CD4-positive, alpha-beta memory T cell (primary cell): ENCODE measurements around the gene THBS3. TPM values are rescaled to one million over a fixed set of nuclear protein-coding genes. Genes with fewer than 3 reads are reported as not detected.
"Not testable (repeated sequence)": the region's sequence is repeated elsewhere in the genome, so short reads cannot be mapped to it uniquely, and the experiment has no call there.

Experiments used
- CTCF ChIA-PET: fragments of 350-600 bp; sonication (Branson Sonifier 250); formaldehyde crosslinking; loops from one replicate; lab custom pipeline; 2021; ENCODE audit warnings: inconsistent platforms; ENCODE audit not compliant: partially characterized antibody; lab: Charles Lee
- POLR2A ChIA-PET: fragments of 350-600 bp; sonication (Branson Sonifier 250); formaldehyde crosslinking; loops from one replicate; lab custom pipeline; 2021; ENCODE audit not compliant: partially characterized antibody; lab: Charles Lee
- DNase-seq, 5 donors: peaks; one replicate each; pipeline versions ENCODE4 v3.0.0 to v3.0.0-alpha.2; 2020 to 2022; ENCODE audit warnings: mixed read lengths in 1 of 5
- H3K27ac ChIP-seq: one replicate; pipeline ENCODE4 v1.7.0; 2013; ENCODE audit warnings: low read depth, low read length
- H3K27me3 ChIP-seq: 2 replicates; pipeline ENCODE4 v1.7.0; 2013; ENCODE audit warnings: mild to moderate bottlenecking, low read length, moderate library complexity; ENCODE audit not compliant: insufficient read depth
- H3K36me3 ChIP-seq: 2 replicates; pipeline ENCODE4 v1.7.0; 2013; ENCODE audit warnings: mild to moderate bottlenecking, low read length, moderate library complexity; ENCODE audit not compliant: insufficient read depth
- H3K4me1 ChIP-seq: 2 replicates; pipeline ENCODE4 v1.7.0; 2013; ENCODE audit warnings: mild to moderate bottlenecking, low read length, moderate library complexity; ENCODE audit not compliant: insufficient read depth
- H3K4me3 ChIP-seq, 2 donors: one replicate each; pipeline ENCODE4 v1.7.0; 2013; ENCODE audit warnings: low read length in 2 of 2, mild to moderate bottlenecking in 1 of 2
- H3K9me3 ChIP-seq, 2 donors: one replicate each; pipeline ENCODE4 v1.7.0; 2013; ENCODE audit warnings: low read length in 2 of 2, control low read depth in 1 of 2; ENCODE audit not compliant: control insufficient read depth in 1 of 2
- H3K27ac Mint-ChIP-seq, 7 donors: one replicate each; pipeline ENCODE4 v1.8.0; 2020 to 2021; ENCODE audit warnings: mixed read lengths in 7 of 7, mild to moderate bottlenecking in 6 of 7, inconsistent platforms in 3 of 7, moderate library complexity in 3 of 7
- H3K27me3 Mint-ChIP-seq, 2 donors: one replicate each; pipeline ENCODE4 v1.8.0; 2020 to 2021; ENCODE audit warnings: mixed read lengths in 2 of 2
- H3K36me3 Mint-ChIP-seq, 2 donors: one replicate each; pipeline ENCODE4 v1.8.0; 2020 to 2021; ENCODE audit warnings: mixed read lengths in 2 of 2, inconsistent platforms in 1 of 2, mild to moderate bottlenecking in 1 of 2
- H3K4me1 Mint-ChIP-seq, 4 donors: one replicate each; pipeline ENCODE4 v1.8.0; 2020 to 2021; ENCODE audit warnings: mixed read lengths in 4 of 4, mild to moderate bottlenecking in 1 of 4
- H3K4me3 Mint-ChIP-seq, 8 donors: one replicate each; pipeline ENCODE4 v1.8.0; 2020 to 2021; ENCODE audit warnings: mixed read lengths in 8 of 8, mild to moderate bottlenecking in 7 of 8, moderate library complexity in 6 of 8, inconsistent platforms in 3 of 8
- H3K9me3 Mint-ChIP-seq, 8 donors: one replicate each; pipeline ENCODE4 v1.8.0; 2020 to 2021; ENCODE audit warnings: mixed read lengths in 8 of 8, mild to moderate bottlenecking in 5 of 8, inconsistent platforms in 3 of 8, moderate library complexity in 1 of 8
- intact Hi-C: fragments of 100-400 bp; cut with micrococcal nuclease; formaldehyde crosslinking; loops from one replicate; pipeline ENCODE4 v1.15.1; 2023
- polyA plus RNA-seq, 2 donors: library from polyadenylated mRNA; unstranded; fragments of 300-500 nt; fragmentation: Illumina TruSeq; gene quantifications; one replicate each; pipeline ENCODE4 v1.2.3, GENCODE V29; 2021
- total RNA-seq, 2 experiments: library from RNA; stranded (reverse); gene quantifications; one replicate each; pipeline ENCODE4 v1.2.3, GENCODE V29; 2021

Gene THBS3
- total and polyA plus RNA-seq, 4 experiments from 2014 or later: 6.1 to 33.5 (median 18.8) TPM

GRCh38 chr1:155163785-155164184, 43.9 kb downstream of the THBS3 start:
- H3K27me3 ChIP-seq, H3K4me3 ChIP-seq, H3K9me3 ChIP-seq, DNase-seq, H3K27ac ChIP-seq, H3K36me3 ChIP-seq, intact Hi-C loops, POLR2A ChIA-PET, H3K9me3 Mint-ChIP-seq, H3K36me3 Mint-ChIP-seq, H3K27me3 Mint-ChIP-seq, H3K4me3 Mint-ChIP-seq: not testable (repeated sequence)
- peaks cover 10% of the 10 kb centered on the region for H3K4me1 ChIP-seq
- peak overlapping the region in 1 of 7 donors; percentile 53 for H3K27ac Mint-ChIP-seq
- H3K4me1 Mint-ChIP-seq: peaks cover 7 to 13% (median 11%) of the 10 kb centered on the region in 4 donors
- CTCF ChIA-PET: interaction anchor here (0.8 to 12.5 kb wide), 3 partner anchors 9 to 607 kb away, joined by 4 to 229 read pairs (median 4); partner anchors contain the start of gene KRTCAP2

- H3K4me1 Mint-ChIP-seq, H3K27ac Mint-ChIP-seq, H3K4me3 Mint-ChIP-seq, H3K27me3 ChIP-seq, H3K4me3 ChIP-seq, DNase-seq, H3K36me3 ChIP-seq, H3K27me3 Mint-ChIP-seq, H3K4me1 ChIP-seq, H3K9me3 Mint-ChIP-seq, H3K36me3 Mint-ChIP-seq, H3K9me3 ChIP-seq, H3K27ac ChIP-seq, intact Hi-C loops: not testable (repeated sequence)
- ChIA-PET CTCF (interaction anchor here (0.8 to 1.4 kb wide), 3 partner anchors 10 to 77 kb away, joined by 3 to 4 read pairs (median 3); partner anchors contain the start of gene KRTCAP2), POLR2A (interaction anchor here (0.7 kb wide), 1 partner anchor 78 kb away, joined by 3 read pairs; no protein-coding TSS in a partner anchor)
Measured at GRCh38 chr1:155162631-155163030, 45.1 kb downstream of the THBS3 start.

- no peaks in the 10 kb centered on the region for H3K4me1 Mint-ChIP-seq
- no peaks in the 10 kb centered on the region for H3K36me3 ChIP-seq
- DNase-seq: no peak
- CTCF ChIA-PET: interaction anchor here (0.9 kb wide), 1 partner anchor 69 kb away, joined by 4 read pairs; no protein-coding TSS in a partner anchor
- no peaks in the 10 kb centered on the region for H3K4me1 ChIP-seq
- peaks cover 0 to 1% (median 0%) of the 10 kb centered on the region in 8 donors for H3K9me3 Mint-ChIP-seq
- intact Hi-C loops: no loop called here
- no peak overlapping the region for H3K27ac ChIP-seq
- no peak overlapping the region for H3K4me3 ChIP-seq
- H3K27me3 ChIP-seq: no peaks in the 10 kb centered on the region
- POLR2A ChIA-PET: no interaction called here
- H3K27ac Mint-ChIP-seq: peak overlapping the region in 1 of 7 donors; percentile 29
- no peaks in the 10 kb centered on the region for H3K36me3 Mint-ChIP-seq
- no peak overlapping the region for H3K4me3 Mint-ChIP-seq
- H3K9me3 ChIP-seq: no peaks in the 10 kb centered on the region
- no peaks in the 10 kb centered on the region for H3K27me3 Mint-ChIP-seq
Measured at GRCh38 chr1:155160128-155160527, 47.6 kb downstream of the THBS3 start.

DNA sequence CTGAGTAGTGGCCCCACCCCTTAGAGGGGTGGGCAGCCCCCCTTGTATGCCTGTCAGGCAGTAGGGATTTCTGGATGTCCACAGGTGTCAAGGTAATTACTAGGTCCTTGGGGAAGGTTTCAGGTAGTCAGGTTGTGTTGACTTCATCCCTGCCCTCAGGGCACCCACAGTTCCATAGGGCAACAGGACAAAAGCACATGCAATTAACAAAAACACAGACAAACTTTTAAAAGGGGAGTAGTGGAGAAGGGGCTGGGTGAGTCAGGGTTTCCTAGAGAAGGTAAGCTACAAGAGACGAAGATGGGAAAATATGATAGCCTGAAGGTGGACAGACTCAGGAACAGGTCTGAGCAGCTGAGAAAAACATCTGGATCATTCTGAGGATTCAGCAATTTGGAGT, 48.7 kb downstream of the THBS3 start:
- ChIA-PET CTCF (interaction anchor here (0.8 kb wide), 1 partner anchor 56 kb away, joined by 3 read pairs; no protein-coding TSS in a partner anchor), POLR2A (no interaction called here)
- no peaks in the 10 kb centered on the region for H3K9me3 ChIP-seq
- Mint-ChIP-seq H3K36me3 (no peaks in the 10 kb centered on the region), H3K27me3 (no peaks in the 10 kb centered on the region), H3K4me1 (no peaks in the 10 kb centered on the region), H3K4me3 (no peak overlapping the region), H3K27ac (no peak overlapping the region), H3K9me3 (peaks cover 0 to 1% (median 0%) of the 10 kb centered on the region in 8 donors)
- H3K4me3 ChIP-seq: no peak overlapping the region
- H3K27ac ChIP-seq: no peak overlapping the region
- no peaks in the 10 kb centered on the region for H3K36me3 ChIP-seq
- DNase-seq: no peak
- H3K27me3 ChIP-seq: no peaks in the 10 kb centered on the region
- intact Hi-C loops: no loop called here
- no peaks in the 10 kb centered on the region for H3K4me1 ChIP-seq

DNA sequence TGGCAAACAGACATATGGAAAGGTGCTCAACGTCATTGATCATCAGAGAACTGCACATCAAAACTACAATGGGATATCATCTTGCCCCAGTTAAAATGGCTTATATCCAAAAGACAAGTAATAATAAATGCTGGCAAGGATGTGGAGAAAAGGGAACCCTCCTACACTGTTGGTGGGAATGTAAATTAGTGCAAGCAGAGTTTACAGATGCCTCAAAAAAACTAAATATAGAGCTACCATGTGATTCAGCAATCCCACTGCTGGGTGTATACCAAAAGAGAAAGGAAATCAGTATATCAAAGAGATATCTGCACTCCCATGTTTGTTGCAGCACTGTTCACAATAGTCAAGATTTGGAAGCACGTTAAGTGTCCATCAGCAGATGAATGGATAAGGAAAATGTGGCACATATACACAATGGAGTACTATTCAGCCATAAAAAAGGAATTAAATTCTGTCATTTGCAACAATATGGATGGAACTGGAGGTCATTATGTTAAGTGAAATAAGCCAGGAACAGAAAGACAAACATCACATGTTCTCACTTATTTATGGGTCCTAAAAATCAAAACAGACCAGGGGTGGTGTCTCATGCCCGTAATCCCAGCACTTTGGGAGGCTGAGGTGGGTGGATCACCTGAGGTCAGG, 51.6 kb downstream of the THBS3 start:
- intact Hi-C loops, H3K36me3 Mint-ChIP-seq, H3K27ac ChIP-seq, H3K27ac Mint-ChIP-seq, H3K4me3 Mint-ChIP-seq, H3K4me1 ChIP-seq, DNase-seq, H3K27me3 ChIP-seq, H3K4me3 ChIP-seq, POLR2A ChIA-PET, H3K9me3 ChIP-seq, H3K27me3 Mint-ChIP-seq, H3K4me1 Mint-ChIP-seq, H3K36me3 ChIP-seq, H3K9me3 Mint-ChIP-seq: not testable (repeated sequence)
- CTCF ChIA-PET: interaction anchor here (1.5 kb wide), 1 partner anchor 13 kb away, joined by 4 read pairs; no protein-coding TSS in a partner anchor

Other genes starting within 250 kb of the THBS3 start
- gene PYGO2, start 246.1 kb downstream of the THBS3 start, total RNA-seq: 10 to 100 TPM; 78.4 to 80.2 TPM
- 10 to 100 TPM; 22.5 to 54.2 TPM for gene PYGO2, start 246.1 kb downstream of the THBS3 start, polyA plus RNA-seq
- 10 to 100 TPM; 78.4 to 81.7 TPM for gene SHC1, start 237.2 kb downstream of the THBS3 start, total RNA-seq
- 10 to 100 TPM; 36.4 to 44.5 TPM for gene SHC1, start 237.2 kb downstream of the THBS3 start, polyA plus RNA-seq
- gene CKS1B, start 233.2 kb downstream of the THBS3 start, total RNA-seq: 10 to 100 TPM; 12.2 to 13.0 TPM
- 10 to 100 TPM; 50.2 to 67.9 TPM for gene CKS1B, start 233.2 kb downstream of the THBS3 start, polyA plus RNA-seq
- 10 to 100 TPM; 52.4 to 56.6 TPM for gene FLAD1, start 224.6 kb downstream of the THBS3 start, total RNA-seq
- 10 to 100 TPM; 48.9 to 75.9 TPM for gene FLAD1, start 224.6 kb downstream of the THBS3 start, polyA plus RNA-seq
- 1 to 10 TPM; 1.1 to 3.1 TPM for gene LENEP, start 214.3 kb downstream of the THBS3 start, total RNA-seq
- not detected for gene LENEP, start 214.3 kb downstream of the THBS3 start, polyA plus RNA-seq
- 10 to 100 TPM; 86.3 to 92.7 TPM for gene ZBTB7B, start 205.1 kb downstream of the THBS3 start, total RNA-seq
- gene ZBTB7B, start 205.1 kb downstream of the THBS3 start, polyA plus RNA-seq: 10 to 100 TPM in 1 of 2 donors, 1 to 10 TPM in 1; 3.4 to 11.6 TPM
- 1 to 10 TPM; 4.0 to 4.1 TPM for gene DCST2, start 174.1 kb downstream of the THBS3 start, total RNA-seq
- not detected for gene DCST2, start 174.1 kb downstream of the THBS3 start, polyA plus RNA-seq
- gene DCST1, start 174.1 kb downstream of the THBS3 start, total RNA-seq: under 1 TPM in 1 of 2 experiments, not detected in 1; 0.14 TPM
- gene DCST1, start 174.1 kb downstream of the THBS3 start, polyA plus RNA-seq: not detected
- 10 to 100 TPM; 33.6 to 39.8 TPM for gene ADAM15, start 156.6 kb downstream of the THBS3 start, total RNA-seq
- 10 to 100 TPM; 14.8 to 18.2 TPM for gene ADAM15, start 156.6 kb downstream of the THBS3 start, polyA plus RNA-seq
- 1 to 10 TPM; 6.0 to 8.5 TPM for gene EFNA4, start 144.2 kb downstream of the THBS3 start, total RNA-seq
- 1 to 10 TPM; 2.5 to 3.5 TPM for gene EFNA4, start 144.2 kb downstream of the THBS3 start, polyA plus RNA-seq
- 1 to 10 TPM; 2.0 to 4.3 TPM for gene EFNA3, start 129.1 kb downstream of the THBS3 start, total RNA-seq
- 1 to 10 TPM in 1 of 2 donors, under 1 TPM in 1; 0.34 to 1.5 TPM for gene EFNA3, start 129.1 kb downstream of the THBS3 start, polyA plus RNA-seq
- gene EFNA1, start 80.0 kb downstream of the THBS3 start, total RNA-seq: 1 to 10 TPM; 1.2 to 1.9 TPM
- 1 to 10 TPM in 1 of 2 donors, under 1 TPM in 1; 0.84 to 2.0 TPM for gene EFNA1, start 80.0 kb downstream of the THBS3 start, polyA plus RNA-seq
- gene SLC50A1, start 72.0 kb downstream of the THBS3 start, total RNA-seq: 10 to 100 TPM; 20.1 to 22.8 TPM
- gene SLC50A1, start 72.0 kb downstream of the THBS3 start, polyA plus RNA-seq: 10 to 100 TPM; 50.3 to 91.7 TPM
- 10 to 100 TPM; 51.6 to 53.6 TPM for gene DPM3, start 67.4 kb downstream of the THBS3 start, total RNA-seq
- gene DPM3, start 67.4 kb downstream of the THBS3 start, polyA plus RNA-seq: 100 to 1,000 TPM; 101 to 119 TPM
- gene KRTCAP2, start 34.6 kb downstream of the THBS3 start, total RNA-seq: 100 to 1,000 TPM; 173 to 180 TPM
- gene KRTCAP2, start 34.6 kb downstream of the THBS3 start, polyA plus RNA-seq: 100 to 1,000 TPM; 469 to 488 TPM
- 1 to 10 TPM; 8.4 to 8.5 TPM for gene TRIM46, start 34.0 kb downstream of the THBS3 start, total RNA-seq
- gene TRIM46, start 34.0 kb downstream of the THBS3 start, polyA plus RNA-seq: 1 to 10 TPM; 1.6 to 3.6 TPM
- gene MTX1, start 798 bp upstream of the THBS3 start, total RNA-seq: 10 to 100 TPM; 17.7 to 18.2 TPM
- gene MTX1, start 798 bp upstream of the THBS3 start, polyA plus RNA-seq: 10 to 100 TPM; 42.5 to 65.5 TPM
- 10 to 100 TPM; 10.5 to 12.2 TPM for gene ENTREP3, start 47.6 kb upstream of the THBS3 start, total RNA-seq
- gene ENTREP3, start 47.6 kb upstream of the THBS3 start, polyA plus RNA-seq: 1 to 10 TPM in 1 of 2 donors, under 1 TPM in 1; 0.50 to 1.8 TPM
- 100 to 1,000 TPM in 1 of 2 experiments, 10 to 100 TPM in 1; 94.4 to 101 TPM for gene SCAMP3, start 54.5 kb upstream of the THBS3 start, total RNA-seq
- gene SCAMP3, start 54.5 kb upstream of the THBS3 start, polyA plus RNA-seq: 100 to 1,000 TPM; 132 to 160 TPM
- 100 to 1,000 TPM; 123 to 126 TPM for gene CLK2, start 65.6 kb upstream of the THBS3 start, total RNA-seq
- gene CLK2, start 65.6 kb upstream of the THBS3 start, polyA plus RNA-seq: 10 to 100 TPM; 11.4 to 21.5 TPM
- 1 to 10 TPM; 4.9 to 5.3 TPM for gene HCN3, start 69.6 kb upstream of the THBS3 start, total RNA-seq
- gene HCN3, start 69.6 kb upstream of the THBS3 start, polyA plus RNA-seq: under 1 TPM; 0.10 to 0.41 TPM
- not detected for gene PKLR, start 93.5 kb upstream of the THBS3 start, total RNA-seq
- gene PKLR, start 93.5 kb upstream of the THBS3 start, polyA plus RNA-seq: not detected
- gene FDPS, start 101.0 kb upstream of the THBS3 start, total RNA-seq: 10 to 100 TPM; 82.8 to 91.3 TPM
- 100 to 1,000 TPM; 100 to 157 TPM for gene FDPS, start 101.0 kb upstream of the THBS3 start, polyA plus RNA-seq
- 10 to 100 TPM; 20.0 to 20.1 TPM for gene RUSC1, start 113.0 kb upstream of the THBS3 start, total RNA-seq
- gene RUSC1, start 113.0 kb upstream of the THBS3 start, polyA plus RNA-seq: 10 to 100 TPM in 1 of 2 donors, 1 to 10 TPM in 1; 6.8 to 11.8 TPM